Smooth muscle cell (in vitro differentiated cells): ENCODE data around the gene POLR2L. TPM values are rescaled to one million over a fixed set of nuclear protein-coding genes. Genes with fewer than 3 reads are reported as not detected.
A peak's percentile ranks its signal among the peaks of the same experiment; 100 is the strongest.

Experiments used
- DNase-seq: peaks from one replicate; lab custom pipeline; 2025; ENCODE audit not compliant: unreplicated experiment; lab: John Stamatoyannopoulos, UW
- H2AFZ ChIP-seq: fragments of 200-600 bp; sonication (generic); 2 replicates; pipeline ENCODE4 v1.6.0; 2016; ENCODE audit warnings: antibody characterized with exemption, low read depth, mild to moderate bottlenecking
- H3F3A ChIP-seq: fragments of 200-600 bp; sonication (generic); 2 replicates; pipeline ENCODE4 v1.6.0; 2017; ENCODE audit warnings: antibody characterized with exemption, low read depth
- H3K27ac ChIP-seq: fragments of 200-600 bp; sonication (generic); 2 replicates; pipeline ENCODE4 v1.5.1; 2016; ENCODE audit warnings: low read depth, mild to moderate bottlenecking
- H3K27me3 ChIP-seq: fragments of 200-600 bp; sonication (generic); 2 replicates; pipeline ENCODE4 v1.6.1; 2016; ENCODE audit warnings: low read depth, mild to moderate bottlenecking
- H3K36me3 ChIP-seq: fragments of 200-600 bp; sonication (generic); 2 replicates; pipeline ENCODE4 v1.5.1; 2016; ENCODE audit warnings: low read depth
- H3K4me1 ChIP-seq: fragments of 200-600 bp; sonication (generic); 2 replicates; pipeline ENCODE4 v1.5.1; 2016; ENCODE audit warnings: low read depth
- H3K4me2 ChIP-seq: fragments of 200-600 bp; sonication (generic); 2 replicates; pipeline ENCODE4 v1.6.0; 2016; ENCODE audit warnings: mild to moderate bottlenecking
- H3K4me3 ChIP-seq: fragments of 200-600 bp; sonication (generic); 2 replicates; pipeline ENCODE4 v1.5.1; 2016; ENCODE audit warnings: mild to moderate bottlenecking
- H3K79me2 ChIP-seq: fragments of 200-600 bp; sonication (generic); 2 replicates; pipeline ENCODE4 v1.6.0; 2016; ENCODE audit warnings: low read depth, mild to moderate bottlenecking
- H3K9ac ChIP-seq: fragments of 200-600 bp; sonication (generic); 2 replicates; pipeline ENCODE4 v1.6.0; 2016; ENCODE audit warnings: low read depth
- H3K9me3 ChIP-seq: fragments of 200-600 bp; sonication (generic); replicated peaks from 2 replicates; pipeline ENCODE4 v1.5.1; 2016; ENCODE audit warnings: low read depth
- H4K20me1 ChIP-seq: fragments of 200-600 bp; sonication (generic); 2 replicates; pipeline ENCODE4 v1.6.0; 2016; ENCODE audit warnings: low read depth
- CTCF ChIP-seq: fragments of 200-600 bp; sonication (generic); IDR thresholded peaks from 2 replicates; pipeline ENCODE4 v1.5.1; 2017; ENCODE audit warnings: borderline replicate concordance, mild to moderate bottlenecking, antibody characterized with exemption; ENCODE audit not compliant: insufficient read depth, poor library complexity, severe bottlenecking
- WGBS: methylation state at CpG from one replicate; pipeline ENCODE4 v1.1.7; 2016; ENCODE audit warnings: low lambda C conversion rate; 5-methylcytosine and 5-hydroxymethylcytosine counted together
- polyA plus RNA-seq: library from polyadenylated mRNA; unstranded; fragments of >200 nt; fragmentation: Nextera tagmentation; extraction: Ambion mirVana; gene quantifications from 2 replicates; pipeline ENCODE4 v1.2.1, GENCODE V29; 2016
- total RNA-seq: library from RNA; depleted of rRNA; stranded (reverse); fragments of >200 nt; gene quantifications from 2 replicates; pipeline ENCODE4 v1.2.3, GENCODE V29; 2014

POLR2L gene
- total and polyA plus RNA-seq, 2 experiments from 2014 or later = 51.4 to 380 TPM

GRCh38 chr11:831118-831864 is 11.0 kb downstream of the POLR2L start:
- Histone ChIP-seq H3K36me3 (no peaks in the 10 kb centered on the region), H3K27me3 (peaks cover 51% of the 10 kb centered on the region), H3K9ac (no peak overlapping the region), H3K79me2 (peaks cover 23% of the 10 kb centered on the region), H3K4me1 (peaks cover 44% of the 10 kb centered on the region), H3F3A (peaks cover 10% of the 10 kb centered on the region), H4K20me1 (peaks cover 57% of the 10 kb centered on the region), H3K4me3 (no peak overlapping the region), H3K9me3 (no peaks in the 10 kb centered on the region), H2AFZ (no peak overlapping the region), H3K4me2 (peak overlapping the region; percentile 95), H3K27ac (no peak overlapping the region)
- TF ChIP-seq CTCF = no peak
- 43% methylated on average over 30 of the region's 31 CpGs for WGBS
- no peak for DNase-seq

- peaks cover 44% of the 10 kb centered on the region for H3K4me1 ChIP-seq
- WGBS = 3% methylated on average over 58 of the region's 78 CpGs
- H4K20me1 ChIP-seq = peaks cover 50% of the 10 kb centered on the region
- no peak for TF ChIP-seq CTCF
- no peak overlapping the region for H3K9ac ChIP-seq
- H3K4me3 ChIP-seq = peak overlapping the region; percentile 43
- H3K27me3 ChIP-seq = peaks cover 59% of the 10 kb centered on the region
- H3K36me3 ChIP-seq = no peaks in the 10 kb centered on the region
- peaks cover 10% of the 10 kb centered on the region for H3F3A ChIP-seq
- H3K4me2 ChIP-seq = peak overlapping the region; percentile 85
- H3K79me2 ChIP-seq = peaks cover 17% of the 10 kb centered on the region
- DNase-seq = no peak
- no peak overlapping the region for H3K27ac ChIP-seq
- H2AFZ ChIP-seq = no peak overlapping the region
- no peaks in the 10 kb centered on the region for H3K9me3 ChIP-seq
Measured at GRCh38 chr11:830295-831117, 11.8 kb downstream of the POLR2L start.

GRCh38 chr11:829847-830294 is 12.5 kb downstream of the POLR2L start:
- no peak for DNase-seq
- Histone ChIP-seq H3F3A (peaks cover 10% of the 10 kb centered on the region), H3K79me2 (peaks cover 17% of the 10 kb centered on the region), H3K9ac (no peak overlapping the region), H3K4me1 (peaks cover 44% of the 10 kb centered on the region), H3K27ac (no peak overlapping the region), H3K27me3 (peaks cover 65% of the 10 kb centered on the region), H3K4me3 (peak overlapping the region; percentile 43), H3K9me3 (no peaks in the 10 kb centered on the region), H2AFZ (no peak overlapping the region), H3K36me3 (no peaks in the 10 kb centered on the region), H3K4me2 (peak overlapping the region; percentile 85), H4K20me1 (peaks cover 47% of the 10 kb centered on the region)
- TF ChIP-seq CTCF = no peak
- 3% methylated on average over 39 of the region's 39 CpGs for WGBS
